OCI-LY1 (cell line): Measurements from ENCODE around the gene SLC5A2.

Experiments used
- EZH2 ChIP-seq: fragments of 200-600 bp; sonication (generic), shearing (Covaris generic); IDR thresholded peaks from 2 replicates; pipeline ENCODE4 v1.8.0; 2017; ENCODE audit warnings: borderline replicate concordance, mixed run types, mild to moderate bottlenecking, antibody characterized with exemption, low read length, moderate library complexity, mixed read lengths
- TF ChIP-seq, protein P1 (sequence below): fragments of 200-600 bp; sonication (generic), shearing (Covaris generic); IDR thresholded peaks from 2 replicates; pipeline ENCODE4 v1.5.1; 2017; ENCODE audit warnings: mild to moderate bottlenecking, antibody characterized with exemption, low read length, moderate library complexity, mixed read lengths

DNA sequence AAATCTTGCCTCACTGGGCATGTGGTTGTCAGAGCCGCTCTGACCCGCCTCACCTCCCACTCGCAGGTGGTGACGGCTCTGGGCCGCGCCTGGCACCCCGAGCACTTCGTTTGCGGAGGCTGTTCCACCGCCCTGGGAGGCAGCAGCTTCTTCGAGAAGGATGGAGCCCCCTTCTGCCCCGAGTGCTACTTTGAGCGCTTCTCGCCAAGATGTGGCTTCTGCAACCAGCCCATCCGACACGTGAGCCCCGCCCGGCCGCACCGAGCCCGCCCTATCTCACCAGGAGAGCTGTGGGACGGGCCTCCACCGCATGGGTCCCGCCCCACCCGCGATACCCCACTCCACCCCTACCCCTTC lies 7.0 kb upstream of the SLC5A2 start:
- TF ChIP-seq, protein P1, sequence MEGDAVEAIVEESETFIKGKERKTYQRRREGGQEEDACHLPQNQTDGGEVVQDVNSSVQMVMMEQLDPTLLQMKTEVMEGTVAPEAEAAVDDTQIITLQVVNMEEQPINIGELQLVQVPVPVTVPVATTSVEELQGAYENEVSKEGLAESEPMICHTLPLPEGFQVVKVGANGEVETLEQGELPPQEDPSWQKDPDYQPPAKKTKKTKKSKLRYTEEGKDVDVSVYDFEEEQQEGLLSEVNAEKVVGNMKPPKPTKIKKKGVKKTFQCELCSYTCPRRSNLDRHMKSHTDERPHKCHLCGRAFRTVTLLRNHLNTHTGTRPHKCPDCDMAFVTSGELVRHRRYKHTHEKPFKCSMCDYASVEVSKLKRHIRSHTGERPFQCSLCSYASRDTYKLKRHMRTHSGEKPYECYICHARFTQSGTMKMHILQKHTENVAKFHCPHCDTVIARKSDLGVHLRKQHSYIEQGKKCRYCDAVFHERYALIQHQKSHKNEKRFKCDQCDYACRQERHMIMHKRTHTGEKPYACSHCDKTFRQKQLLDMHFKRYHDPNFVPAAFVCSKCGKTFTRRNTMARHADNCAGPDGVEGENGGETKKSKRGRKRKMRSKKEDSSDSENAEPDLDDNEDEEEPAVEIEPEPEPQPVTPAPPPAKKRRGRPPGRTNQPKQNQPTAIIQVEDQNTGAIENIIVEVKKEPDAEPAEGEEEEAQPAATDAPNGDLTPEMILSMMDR = no peak
- no peak for TF ChIP-seq EZH2
